H1 (cell line): ENCODE measurements around the gene NFKBIL1. TPM values are rescaled to one million over a fixed set of nuclear protein-coding genes. Genes with fewer than 3 reads are reported as not detected.

ENCODE experiments used
- EP300 ChIP-seq, 2 experiments: IDR thresholded peaks; 1 replicate in 1 of 2; 2 replicates in 1 of 2; pipeline ENCODE4 v1.6.1; 2011 to 2012; ENCODE audit warnings: low read depth in 2 of 2, low read length in 2 of 2, mild to moderate bottlenecking in 2 of 2, borderline replicate concordance in 1 of 2, inconsistent platforms in 1 of 2, moderate library complexity in 1 of 2
- JUN ChIP-seq: IDR thresholded peaks from 2 replicates; pipeline ENCODE4 v1.6.1; 2011; ENCODE audit warnings: low read depth, mild to moderate bottlenecking, improper control_type of control experiment, low read length
- MAFK ChIP-seq: IDR thresholded peaks from 2 replicates; pipeline ENCODE4 v1.6.1; 2012; ENCODE audit warnings: low read depth, mild to moderate bottlenecking, improper control_type of control experiment, low read length
- POLR2A ChIP-seq, 2 experiments: IDR thresholded peaks; 1 replicate in 1 of 2; 2 replicates in 1 of 2; pipeline ENCODE4 v1.6.1; 2011; ENCODE audit warnings: low read depth in 2 of 2, low read length in 2 of 2, mild to moderate bottlenecking in 2 of 2; ENCODE audit errors: control extremely low read depth in 1 of 2
- RNF2 ChIP-seq: fragments of 200-900, 300-1000 bp; sonication (generic); IDR thresholded peaks from 2 replicates; pipeline ENCODE4 v1.7.1; 2016; ENCODE audit warnings: borderline replicate concordance, low read depth, mild to moderate bottlenecking, antibody characterized with exemption, low read length; ENCODE audit not compliant: poor library complexity, severe bottlenecking; ENCODE audit errors: missing control alignments
- SIN3A ChIP-seq, 2 experiments: IDR thresholded peaks in 1 of 2; conservative IDR thresholded peaks in 1 of 2; 2 replicates each; pipeline ENCODE4 v1.6.1; 2011 to 2012; ENCODE audit warnings: low read length in 2 of 2, improper control_type of control experiment in 1 of 2, low read depth in 1 of 2, mild to moderate bottlenecking in 1 of 2
- polyA plus RNA-seq, 7 experiments: library from polyadenylated mRNA; depleted of rRNA in 3 of 7; stranded (reverse) in 5 of 7; unstranded in 2 of 7; fragments of >200 nt in 5 of 7; fragments of 200-250 nt in 2 of 7; gene quantifications; 1 replicate in 5 of 7; 2 replicates in 1 of 7; 4 replicates in 1 of 7; pipeline versions ENCODE4 v1.2.1 to v1.2.3, GENCODE V29; 2011 to 2013; ENCODE audit warnings: missing spikeins in 2 of 7, mixed read lengths in 2 of 7
- total RNA-seq: library from RNA; stranded (reverse); fragmentation: NEBNext Ultra II Directional; extraction: Animal tissue kit (Norgen Biotek cat#: 25700); gene quantifications from 2 replicates; pipeline ENCODE4 v1.2.1, GENCODE V29; 2021

Gene NFKBIL1
- total and polyA plus RNA-seq, 2 of the 8 experiments (the other 6 are each of a cell fraction or from before 2014, with no cell fraction given): 7.5 to 11.2 TPM

GRCh38 chr6:31579119-31579505 lies 31.7 kb downstream of the NFKBIL1 start (continued):
- no peak for TF ChIP-seq SIN3A (conservative IDR thresholded peaks at IDR 0.05 in 1 of 2, IDR thresholded peaks at IDR 0.05 in 1 of 2; ENCODE audit: low read depth in 1 of 2, low read length in 2 of 2)
- no peak for TF ChIP-seq RNF2
- TF ChIP-seq POLR2A (IDR thresholded peaks at IDR 0.05; ENCODE audit: control extremely low read depth in 1 of 2, low read depth in 2 of 2, low read length in 2 of 2): no peak
- no peak for TF ChIP-seq MAFK
- TF ChIP-seq EP300 (IDR thresholded peaks at IDR 0.05; ENCODE audit: borderline replicate concordance in 1 of 2, low read depth in 2 of 2, low read length in 2 of 2): no peak
- no peak for TF ChIP-seq JUN
